Astrocyte (in vitro differentiated cells and primary cell): ENCODE data around the gene APP. TPM values are rescaled to one million over a fixed set of nuclear protein-coding genes. Genes with fewer than 3 reads are reported as not detected.

Experiments
- DNase-seq: peaks from one replicate; pipeline ENCODE4 v3.0.0-alpha.2; 2010; ENCODE audit warnings: low read depth
- FAIRE-seq: peaks from 2 replicates; lab custom pipeline; 2011; peaks lifted over from hg19 to GRCh38; lab: Jason Lieb, UNC
- H2AFZ ChIP-seq: 2 replicates; pipeline ENCODE4 v1.6.0; 2012; ENCODE audit warnings: low read depth, low read length, inconsistent platforms
- H3K27ac ChIP-seq: 2 replicates; pipeline ENCODE4 v1.5.1; 2011; ENCODE audit warnings: low read depth, low read length, inconsistent platforms
- H3K27me3 ChIP-seq: 2 replicates; pipeline ENCODE4 v1.6.0; 2011; ENCODE audit warnings: low read length, inconsistent platforms; ENCODE audit not compliant: insufficient read depth
- H3K36me3 ChIP-seq: 2 replicates; pipeline ENCODE4 v1.5.1; 2011; ENCODE audit warnings: low read length, inconsistent platforms; ENCODE audit not compliant: insufficient read depth
- H3K4me1 ChIP-seq: 2 replicates; pipeline ENCODE4 v1.5.1; 2011; ENCODE audit warnings: low read length, inconsistent platforms; ENCODE audit not compliant: insufficient read depth
- H3K4me2 ChIP-seq: 2 replicates; pipeline ENCODE4 v1.6.0; 2012; ENCODE audit warnings: low read length, inconsistent platforms
- H3K4me3 ChIP-seq: 2 replicates; pipeline ENCODE4 v1.5.1; 2011; ENCODE audit warnings: low read depth, mild to moderate bottlenecking, low read length, inconsistent platforms; ENCODE audit not compliant: insufficient read depth
- H3K79me2 ChIP-seq: 2 replicates; pipeline ENCODE4 v1.6.0; 2012; ENCODE audit warnings: mild to moderate bottlenecking, low read length, inconsistent platforms; ENCODE audit not compliant: insufficient read depth
- H3K9ac ChIP-seq: 2 replicates; pipeline ENCODE4 v1.6.0; 2012; ENCODE audit warnings: mild to moderate bottlenecking, low read length, inconsistent platforms
- H3K9me3 ChIP-seq: 2 replicates; pipeline ENCODE4 v1.5.1; 2012; ENCODE audit warnings: low read depth, mild to moderate bottlenecking, low read length, inconsistent platforms; ENCODE audit not compliant: insufficient read depth
- H4K20me1 ChIP-seq: 2 replicates; pipeline ENCODE4 v1.6.0; 2012; ENCODE audit warnings: low read length, inconsistent platforms; ENCODE audit not compliant: insufficient read depth
- H3K27ac Mint-ChIP-seq: one replicate; pipeline ENCODE4 v1.8.0; 2021; ENCODE audit warnings: mild to moderate bottlenecking, mixed read lengths; ENCODE audit not compliant: unreplicated experiment
- H3K27me3 Mint-ChIP-seq: one replicate; pipeline ENCODE4 v1.8.0; 2021; ENCODE audit warnings: low read depth, mixed read lengths; ENCODE audit not compliant: unreplicated experiment
- H3K36me3 Mint-ChIP-seq: one replicate; pipeline ENCODE4 v1.8.0; 2021; ENCODE audit warnings: low read depth, mixed read lengths; ENCODE audit not compliant: unreplicated experiment
- H3K4me1 Mint-ChIP-seq: one replicate; pipeline ENCODE4 v1.8.0; 2021; ENCODE audit warnings: low read depth, mixed read lengths; ENCODE audit not compliant: unreplicated experiment
- H3K4me3 Mint-ChIP-seq: one replicate; pipeline ENCODE4 v1.8.0; 2021; ENCODE audit warnings: mild to moderate bottlenecking, moderate library complexity, mixed read lengths; ENCODE audit not compliant: unreplicated experiment
- H3K9me3 Mint-ChIP-seq: one replicate; pipeline ENCODE4 v1.8.0; 2021; ENCODE audit warnings: mild to moderate bottlenecking, mixed read lengths; ENCODE audit not compliant: unreplicated experiment
- EZH2 ChIP-seq: IDR thresholded peaks from 2 replicates; pipeline ENCODE4 v1.6.1; 2012; ENCODE audit warnings: mild to moderate bottlenecking, low read length, inconsistent platforms; ENCODE audit not compliant: insufficient read depth
- total RNA-seq: library from RNA; stranded (reverse); gene quantifications from 2 replicates; pipeline ENCODE4 v1.2.1, GENCODE V29; 2021
- TF ChIP-seq, protein P1 (sequence below): IDR thresholded peaks from 2 replicates; pipeline ENCODE4 v1.5.1; 2011; ENCODE audit warnings: low read depth, mild to moderate bottlenecking, inconsistent platforms, low read length, moderate library complexity; ENCODE audit not compliant: insufficient read depth

Gene APP
- total RNA-seq, 1 donor from 2014 or later: 823 TPM

DNA sequence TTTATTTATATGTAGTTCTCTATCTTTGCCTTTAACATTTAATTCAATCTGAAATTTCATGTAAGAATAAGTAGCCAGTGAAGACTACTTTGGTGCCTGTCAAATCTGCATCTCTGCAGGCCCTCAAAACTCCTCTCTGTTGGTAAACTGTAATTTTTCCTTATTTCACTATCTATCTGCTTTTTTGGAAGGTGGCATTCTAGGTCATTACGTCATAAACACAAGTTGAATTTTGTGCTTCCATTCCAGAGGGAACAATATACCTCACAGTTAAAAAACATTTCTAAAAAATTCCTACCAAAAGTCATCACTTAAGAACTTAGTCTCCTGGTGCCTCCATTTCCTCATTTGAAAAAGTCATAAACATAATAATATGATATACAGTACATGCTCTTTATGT, 259.8 kb downstream of the APP start:
- H3K27me3 ChIP-seq: no peaks in the 10 kb centered on the region
- H3K9me3 Mint-ChIP-seq: no peaks in the 10 kb centered on the region
- FAIRE-seq: no peak
- peaks cover 10% of the 10 kb centered on the region for H3K4me1 ChIP-seq
- DNase-seq: no peak
- peaks cover 3% of the 10 kb centered on the region for H3K79me2 ChIP-seq
- H3K36me3 ChIP-seq: no peaks in the 10 kb centered on the region
- TF ChIP-seq, protein P1, sequence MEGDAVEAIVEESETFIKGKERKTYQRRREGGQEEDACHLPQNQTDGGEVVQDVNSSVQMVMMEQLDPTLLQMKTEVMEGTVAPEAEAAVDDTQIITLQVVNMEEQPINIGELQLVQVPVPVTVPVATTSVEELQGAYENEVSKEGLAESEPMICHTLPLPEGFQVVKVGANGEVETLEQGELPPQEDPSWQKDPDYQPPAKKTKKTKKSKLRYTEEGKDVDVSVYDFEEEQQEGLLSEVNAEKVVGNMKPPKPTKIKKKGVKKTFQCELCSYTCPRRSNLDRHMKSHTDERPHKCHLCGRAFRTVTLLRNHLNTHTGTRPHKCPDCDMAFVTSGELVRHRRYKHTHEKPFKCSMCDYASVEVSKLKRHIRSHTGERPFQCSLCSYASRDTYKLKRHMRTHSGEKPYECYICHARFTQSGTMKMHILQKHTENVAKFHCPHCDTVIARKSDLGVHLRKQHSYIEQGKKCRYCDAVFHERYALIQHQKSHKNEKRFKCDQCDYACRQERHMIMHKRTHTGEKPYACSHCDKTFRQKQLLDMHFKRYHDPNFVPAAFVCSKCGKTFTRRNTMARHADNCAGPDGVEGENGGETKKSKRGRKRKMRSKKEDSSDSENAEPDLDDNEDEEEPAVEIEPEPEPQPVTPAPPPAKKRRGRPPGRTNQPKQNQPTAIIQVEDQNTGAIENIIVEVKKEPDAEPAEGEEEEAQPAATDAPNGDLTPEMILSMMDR: no peak
- no peak for TF ChIP-seq EZH2
- H3K4me2 ChIP-seq: no peak overlapping the region
- no peak overlapping the region for H3K27ac ChIP-seq
- peaks cover 3% of the 10 kb centered on the region for H3K4me1 Mint-ChIP-seq
- no peak overlapping the region for H3K9ac ChIP-seq
- peaks cover 18% of the 10 kb centered on the region for H4K20me1 ChIP-seq
- H3K27me3 Mint-ChIP-seq: no peaks in the 10 kb centered on the region
- H3K4me3 Mint-ChIP-seq: no peak overlapping the region
- H3K36me3 Mint-ChIP-seq: peaks cover 15% of the 10 kb centered on the region
- no peaks in the 10 kb centered on the region for H3K9me3 ChIP-seq
- H2AFZ ChIP-seq: no peak overlapping the region
- H3K27ac Mint-ChIP-seq: no peak overlapping the region
- no peak overlapping the region for H3K4me3 ChIP-seq

- Histone ChIP-seq H3K4me3 (no peak overlapping the region), H3K4me1 (peaks cover 10% of the 10 kb centered on the region), H4K20me1 (peaks cover 10% of the 10 kb centered on the region), H3K9me3 (no peaks in the 10 kb centered on the region), H3K27me3 (no peaks in the 10 kb centered on the region), H3K79me2 (no peaks in the 10 kb centered on the region), H3K27ac (no peak overlapping the region), H3K36me3 (no peaks in the 10 kb centered on the region), H3K4me2 (no peak overlapping the region), H2AFZ (no peak overlapping the region), H3K9ac (no peak overlapping the region)
- no peak for DNase-seq
- Mint-ChIP-seq H3K36me3 (peaks cover 18% of the 10 kb centered on the region), H3K4me3 (no peak overlapping the region), H3K27ac (no peak overlapping the region), H3K4me1 (peaks cover 3% of the 10 kb centered on the region), H3K9me3 (no peaks in the 10 kb centered on the region), H3K27me3 (no peaks in the 10 kb centered on the region)
- TF ChIP-seq, protein P1: no peak
- no peak for TF ChIP-seq EZH2
- no peak for FAIRE-seq
Measured at GRCh38 chr21:25909341-25909740, 261.2 kb downstream of the APP start.

- Mint-ChIP-seq H3K36me3 (peaks cover 16% of the 10 kb centered on the region), H3K9me3 (no peaks in the 10 kb centered on the region), H3K4me3 (no peak overlapping the region), H3K27ac (no peak overlapping the region), H3K27me3 (no peaks in the 10 kb centered on the region), H3K4me1 (peaks cover 3% of the 10 kb centered on the region)
- H3K4me2 ChIP-seq: no peak overlapping the region
- FAIRE-seq (no peak), DNase-seq (no peak)
- H3K4me1 ChIP-seq: peaks cover 10% of the 10 kb centered on the region
- no peaks in the 10 kb centered on the region for H3K27me3 ChIP-seq
- H3K9ac ChIP-seq: no peak overlapping the region
- peaks cover 10% of the 10 kb centered on the region for H4K20me1 ChIP-seq
- H3K9me3 ChIP-seq: no peaks in the 10 kb centered on the region
- no peak overlapping the region for H3K4me3 ChIP-seq
- no peak overlapping the region for H2AFZ ChIP-seq
- H3K79me2 ChIP-seq: no peaks in the 10 kb centered on the region
- H3K36me3 ChIP-seq: peaks cover under 1% of the 10 kb centered on the region
- no peak overlapping the region for H3K27ac ChIP-seq
- no peak for TF ChIP-seq EZH2
- TF ChIP-seq, protein P1: no peak
Measured at GRCh38 chr21:25908495-25908894, 262.1 kb downstream of the APP start.
